ENCODE results near the gene PGAM5. TPM values are rescaled to one million over a fixed set of nuclear protein-coding genes. Genes with fewer than 3 reads are reported as not detected.
A peak's percentile ranks its signal among the peaks of the same experiment; 100 is the strongest.

The PGAM5 gene
- total and polyA plus RNA-seq, 2 of the 13 experiments (the other 11 are each of a cell fraction or from before 2014, with no cell fraction given): 18.0 to 77.9 TPM

GRCh38 chr12:132735496-132735895 is 24.9 kb downstream of the PGAM5 start:
- H3K4me2 ChIP-seq (ENCODE audit: low read depth, low read length): no peak overlapping the region
- no peak overlapping the region for H3K27ac ChIP-seq (ENCODE audit: extremely low read length, insufficient read depth, low read length)
- H3K9me3 ChIP-seq (ENCODE audit: low read length): no peaks in the 10 kb centered on the region
- in situ Hi-C loops (cut with HindIII; ENCODE audit: extremely low pct_ligation_motif_present, low pct_unique_long_range_greater_than_20kb): no loop called here
- no peak overlapping the region for H2AFZ ChIP-seq (ENCODE audit: low read length)
- TF ChIP-seq AGO2 (optimal IDR thresholded peaks at IDR 0.05; ENCODE audit: low read depth, low read length) (peak; percentile 82), GTF2F1 (IDR thresholded peaks at IDR 0.05; ENCODE audit: low read length) (no peak), RBFOX2 (IDR thresholded peaks at IDR 0.05; ENCODE audit: low read depth, low read length) (0 out of 2 replicates have a peak, but pooled peaks have one; percentile 22), ZFY (CRISPR knock-in tag; IDR thresholded peaks at IDR 0.05) (no peak)
- intact Hi-C loops (cut with micrococcal nuclease; ENCODE audit: unreplicated experiment): no loop called here
- no TSS peak for BruUV-seq (replicated peaks)
- H3K27me3 ChIP-seq (ENCODE audit: control insufficient read depth in 1 of 2, insufficient read depth in 2 of 2, low read length in 2 of 2): no peaks in the 10 kb centered on the region
- DNase-seq (ENCODE audit: low spot score) (no peak), FAIRE-seq (no peak), ATAC-seq (no peak)
- H3K36me3 ChIP-seq (replicated peaks in 1 of 2; ENCODE audit: control insufficient read depth in 1 of 2, insufficient read depth in 2 of 2, low read length in 2 of 2): peaks cover 31 to 74% of the 10 kb centered on the region in 2 experiments; a peak in 4 of 5 replicates
- no peaks in the 10 kb centered on the region for H4K20me1 ChIP-seq (ENCODE audit: insufficient read depth, low read length)
- H3K79me2 ChIP-seq (ENCODE audit: insufficient read depth, low read length): no peaks in the 10 kb centered on the region
- 98% methylated on average over 13 of the region's 20 CpGs for WGBS (ENCODE audit: low lambda C conversion rate)
- CTCF ChIA-PET (ENCODE audit: low intra/inter-chr PET ratio, low total read pairs): no interaction called here
- H3K4me3 ChIP-seq (replicated peaks in 1 of 3; ENCODE audit: insufficient read depth in 1 of 3, low read depth in 2 of 3, low read length in 3 of 3): no peak overlapping the region
- POLR2A ChIA-PET: no interaction called here
- no peaks in the 10 kb centered on the region for H3K4me1 ChIP-seq (ENCODE audit: insufficient read depth, low read length)
- H3K9ac ChIP-seq (ENCODE audit: insufficient read depth, low read depth, low read length): no peak overlapping the region

GRCh38 chr12:132736378-132736777 is 25.7 kb downstream of the PGAM5 start:
- FAIRE-seq (no peak), ATAC-seq (no peak)
- POLR2A ChIA-PET: no interaction called here

More at GRCh38 chr12:132736378-132736777, 25.7 kb downstream of the PGAM5 start:
- Histone ChIP-seq H3K9me3 (ENCODE audit: low read length) (no peaks in the 10 kb centered on the region), H4K20me1 (ENCODE audit: insufficient read depth, low read length) (no peaks in the 10 kb centered on the region), H3K4me1 (ENCODE audit: insufficient read depth, low read length) (no peaks in the 10 kb centered on the region), H3K4me2 (ENCODE audit: low read depth, low read length) (no peak overlapping the region), H3K9ac (ENCODE audit: insufficient read depth, low read depth, low read length) (no peak overlapping the region), H3K79me2 (ENCODE audit: insufficient read depth, low read length) (no peaks in the 10 kb centered on the region), H3K27me3 (ENCODE audit: control insufficient read depth in 1 of 2, insufficient read depth in 2 of 2, low read length in 2 of 2) (no peaks in the 10 kb centered on the region), H2AFZ (ENCODE audit: low read length) (no peak overlapping the region), H3K4me3 (replicated peaks in 1 of 3; ENCODE audit: insufficient read depth in 1 of 3, low read depth in 2 of 3, low read length in 3 of 3) (no peak overlapping the region), H3K36me3 (replicated peaks in 1 of 2; ENCODE audit: control insufficient read depth in 1 of 2, insufficient read depth in 2 of 2, low read length in 2 of 2) (peaks cover 38 to 77% of the 10 kb centered on the region in 2 experiments; a peak in 4 of 5 replicates), H3K27ac (ENCODE audit: extremely low read length, insufficient read depth, low read length) (no peak overlapping the region)
- intact Hi-C loops (cut with micrococcal nuclease; ENCODE audit: unreplicated experiment): no loop called here
- DNase-seq (ENCODE audit: low spot score): no peak
- WGBS (ENCODE audit: low lambda C conversion rate): 100% methylated on average over 11 of the region's 12 CpGs
- in situ Hi-C loops (cut with HindIII; ENCODE audit: extremely low pct_ligation_motif_present, low pct_unique_long_range_greater_than_20kb): no loop called here
- BruUV-seq (replicated peaks): no TSS peak
- CTCF ChIA-PET (ENCODE audit: low intra/inter-chr PET ratio, low total read pairs): no interaction called here
- peak; percentile 19 for TF ChIP-seq AGO2 (optimal IDR thresholded peaks at IDR 0.05; ENCODE audit: low read depth, low read length)
- TF ChIP-seq ZBTB33 (CRISPR knock-in tag; IDR thresholded peaks at IDR 0.05): no peak
